ENCODE data around the gene PTGER1.

PTGER1 gene

DNA sequence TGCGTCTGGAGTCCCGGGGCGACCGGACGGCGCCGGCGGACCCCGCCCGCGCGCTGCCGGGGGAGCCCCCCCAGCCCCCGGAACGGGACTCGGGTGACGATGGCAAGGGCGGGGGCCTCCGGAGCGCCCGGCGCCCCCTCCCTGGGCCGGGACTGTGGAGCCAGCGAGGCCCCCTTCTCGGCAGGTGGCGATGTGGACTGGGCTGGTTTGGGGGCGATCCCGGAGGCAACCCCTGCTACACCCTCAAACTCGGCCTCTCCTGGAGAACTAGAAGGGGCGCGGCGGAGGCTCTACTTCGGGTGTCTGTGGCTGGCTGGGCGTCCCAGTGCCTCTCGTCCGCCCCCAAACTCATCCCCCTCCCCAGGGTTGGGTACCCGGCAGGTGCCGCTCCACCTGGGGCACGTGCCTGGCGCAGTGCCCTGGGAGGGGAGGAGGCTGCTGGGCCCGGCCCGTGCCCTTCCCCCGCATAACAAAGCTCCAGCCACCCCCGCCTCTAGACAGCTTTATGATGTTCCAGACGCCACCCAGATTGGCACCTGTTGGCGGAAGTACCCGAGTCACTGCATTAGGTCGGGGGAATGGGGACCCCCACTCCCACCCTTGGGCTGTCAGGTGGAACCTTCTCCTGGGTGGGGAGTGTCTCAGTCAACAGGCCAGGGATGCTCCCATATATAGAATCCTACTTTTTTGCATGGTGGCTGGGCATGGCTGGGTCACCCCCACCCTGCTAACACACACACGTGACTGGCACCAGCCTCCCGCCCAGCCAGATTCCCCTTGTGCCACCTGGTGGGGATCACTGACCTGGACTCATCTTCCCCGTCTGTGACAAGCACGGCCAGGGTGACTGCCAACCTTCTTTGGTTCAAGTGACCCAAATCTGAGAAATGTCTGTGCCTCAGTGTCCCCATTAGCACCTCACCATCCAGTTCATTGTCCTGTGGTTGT, 41.3 kb downstream of the PTGER1 start:
- Histone ChIP-seq H4K8ac (ENCODE audit: low read length) (peak overlapping the region; percentile 90), H3K23ac (ENCODE audit: low read length in 2 of 2) (peak overlapping the region in 1 of 2 experiments; percentile 70), H2AFZ (ENCODE audit: low read depth, low read length) (peak overlapping the region; percentile 43), H3K9me3 (ENCODE audit: control insufficient read depth, low read length) (no peaks in the 10 kb centered on the region), H2BK12ac (ENCODE audit: low read length in 2 of 2) (peak overlapping the region in 1 of 2 experiments; percentile 88), H3K4me2 (ENCODE audit: low read length, poor library complexity, severe bottlenecking) (peak overlapping the region; percentile 91), H3K27ac (ENCODE audit: low read length, poor library complexity, severe bottlenecking) (no peak overlapping the region), H3K79me1 (replicated peaks; ENCODE audit: low read length, poor library complexity, severe bottlenecking) (peaks cover 16% of the 10 kb centered on the region), H4K91ac (ENCODE audit: low read length) (peak overlapping the region; percentile 57), H2AK5ac (ENCODE audit: low read length, severe bottlenecking) (no peak overlapping the region), H2BK120ac (ENCODE audit: low read depth, low read length) (peak overlapping the region; percentile 59), H3K18ac (ENCODE audit: low read depth in 1 of 2, low read length in 2 of 2) (peak overlapping the region; percentile 75 to 91), H3K4me1 (ENCODE audit: control insufficient read depth, insufficient read depth, low read depth, low read length) (peaks cover 28% of the 10 kb centered on the region), H2BK5ac (ENCODE audit: low read depth, low read length, poor library complexity, severe bottlenecking) (no peak overlapping the region), H3K9ac (ENCODE audit: low read length) (peak overlapping the region; percentile 86), H2BK15ac (ENCODE audit: low read depth, poor library complexity, severe bottlenecking) (peak overlapping the region; percentile 85), H3K4ac (ENCODE audit: low read depth in 1 of 2, low read length in 2 of 2) (peak overlapping the region; percentile 20 to 88), H3K14ac (ENCODE audit: low read length in 2 of 2) (peak overlapping the region; percentile 27 to 89), H3K4me3 (ENCODE audit: insufficient read depth in 1 of 2, low read depth in 1 of 2, low read length in 2 of 2) (peak overlapping the region; percentile 88 to 89), H3K36me3 (ENCODE audit: control insufficient read depth in 1 of 2, insufficient read depth in 2 of 2, low read depth in 1 of 2, low read length in 2 of 2) (peaks cover under 1 to 10% of the 10 kb centered on the region in 2 experiments), H3K27me3 (ENCODE audit: control insufficient read depth in 1 of 2, insufficient read depth in 1 of 2, low read length in 2 of 2) (peaks cover 3% of the 10 kb centered on the region in 2 experiments)
- WGBS, result 17% methylated on average over 46 of the region's 52 CpGs
- no peak for DNase-seq

DNA sequence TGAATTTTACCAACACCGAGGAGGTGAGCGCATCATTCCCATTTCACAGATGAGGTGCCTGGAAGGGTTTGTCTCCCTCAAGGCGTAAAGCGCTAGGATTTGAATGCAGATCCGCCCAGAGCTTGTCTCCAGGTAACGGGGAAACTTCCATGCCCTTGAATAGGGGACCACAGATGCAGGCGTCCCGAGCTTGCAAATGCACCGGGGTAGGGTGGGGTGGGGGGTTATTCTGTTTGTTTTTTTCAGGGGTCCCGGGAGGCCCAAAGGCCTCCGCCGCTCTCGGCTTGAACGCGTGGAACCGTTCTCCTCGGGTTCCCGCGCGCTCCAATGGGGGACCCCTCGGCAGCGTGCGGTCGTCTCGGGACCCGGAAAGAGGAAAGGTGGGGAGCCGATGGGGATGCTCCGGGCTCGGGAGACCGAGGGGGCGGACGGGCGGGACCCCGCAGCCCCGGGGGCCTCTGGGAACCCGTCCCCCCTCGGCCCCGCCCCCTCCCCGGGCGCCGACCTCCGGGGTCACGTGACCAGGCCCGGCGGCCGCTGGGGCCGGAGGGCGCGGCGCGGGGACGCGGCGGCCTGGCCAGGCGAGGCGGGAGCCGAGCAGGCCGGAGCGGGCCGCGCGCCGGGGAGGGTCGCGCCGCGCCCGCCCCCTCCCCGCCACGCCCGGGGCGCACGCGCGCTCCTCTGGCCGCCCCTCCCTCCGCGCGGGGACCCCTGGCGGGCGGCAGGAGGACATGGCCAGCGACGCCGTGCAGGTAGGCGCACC, 42.2 kb downstream of the PTGER1 start, which contains the start of gene PKN1:
Gene PKN1 (plus strand): TSS at position 516 of the 763 bp plus-strand sequence. CDS start 216 bp downstream, at position 732.
- peak within 1 kb of the TSS; percentile 88 to 89 for H3K4me3 ChIP-seq (ENCODE audit: insufficient read depth in 1 of 2, low read depth in 1 of 2, low read length in 2 of 2)
- peak within 1 kb of the TSS; percentile 20 to 88 for H3K4ac ChIP-seq (ENCODE audit: low read depth in 1 of 2, low read length in 2 of 2)
- peaks cover 3 to 4% of the 10 kb centered on the region in 2 experiments for H3K27me3 ChIP-seq (ENCODE audit: control insufficient read depth in 1 of 2, insufficient read depth in 1 of 2, low read length in 2 of 2)
- H3K9ac ChIP-seq (ENCODE audit: low read length), result peak within 1 kb of the TSS; percentile 86
- H3K18ac ChIP-seq (ENCODE audit: low read depth in 1 of 2, low read length in 2 of 2), result peak within 1 kb of the TSS; percentile 75 to 91
- DNase-seq, result no peak
- peaks cover 28% of the 10 kb centered on the region for H3K4me1 ChIP-seq (ENCODE audit: control insufficient read depth, insufficient read depth, low read depth, low read length)
- H2BK15ac ChIP-seq (ENCODE audit: low read depth, poor library complexity, severe bottlenecking), result peak within 1 kb of the TSS; percentile 85
- H3K27ac ChIP-seq (ENCODE audit: low read length, poor library complexity, severe bottlenecking), result no peak within 1 kb of the TSS
- peak within 1 kb of the TSS; percentile 59 for H2BK120ac ChIP-seq (ENCODE audit: low read depth, low read length)
- H2BK12ac ChIP-seq (ENCODE audit: low read length in 2 of 2), result peak within 1 kb of the TSS in 1 of 2 experiments; percentile 88
- H3K4me2 ChIP-seq (ENCODE audit: low read length, poor library complexity, severe bottlenecking), result peak within 1 kb of the TSS; percentile 91
- no peak within 1 kb of the TSS for H2BK5ac ChIP-seq (ENCODE audit: low read depth, low read length, poor library complexity, severe bottlenecking)
- peak within 1 kb of the TSS; percentile 57 for H4K91ac ChIP-seq (ENCODE audit: low read length)
- peak within 1 kb of the TSS; percentile 92 for H4K8ac ChIP-seq (ENCODE audit: low read length)
- peak within 1 kb of the TSS; percentile 27 to 89 for H3K14ac ChIP-seq (ENCODE audit: low read length in 2 of 2)
- H3K23ac ChIP-seq (ENCODE audit: low read length in 2 of 2), result peak within 1 kb of the TSS in 1 of 2 experiments; percentile 70
- H2AFZ ChIP-seq (ENCODE audit: low read depth, low read length), result peak within 1 kb of the TSS; percentile 43
- WGBS, result 30% methylated on average over 9 of the region's 85 CpGs
- H3K9me3 ChIP-seq (ENCODE audit: control insufficient read depth, low read length), result no peaks in the 10 kb centered on the region
- H2AK5ac ChIP-seq (ENCODE audit: low read length, severe bottlenecking), result no peak within 1 kb of the TSS
- H3K79me1 ChIP-seq (replicated peaks; ENCODE audit: low read length, poor library complexity, severe bottlenecking), result peaks cover 14% of the 10 kb centered on the region
- peaks cover 0 to 10% of the 10 kb centered on the region in 2 experiments for H3K36me3 ChIP-seq (ENCODE audit: control insufficient read depth in 1 of 2, insufficient read depth in 2 of 2, low read depth in 1 of 2, low read length in 2 of 2)

- H3K23ac ChIP-seq (ENCODE audit: low read length in 2 of 2), result no peak overlapping the region
- no peak overlapping the region for H3K4me2 ChIP-seq (ENCODE audit: low read length, poor library complexity, severe bottlenecking)
- no peak overlapping the region for H2AK5ac ChIP-seq (ENCODE audit: low read length, severe bottlenecking)
- H2BK15ac ChIP-seq (ENCODE audit: low read depth, poor library complexity, severe bottlenecking), result no peak overlapping the region
- H3K4ac ChIP-seq (ENCODE audit: low read depth in 1 of 2, low read length in 2 of 2), result no peak overlapping the region
- H3K27ac ChIP-seq (ENCODE audit: low read length, poor library complexity, severe bottlenecking), result no peak overlapping the region
- H3K4me1 ChIP-seq (ENCODE audit: control insufficient read depth, insufficient read depth, low read depth, low read length), result peaks cover 22% of the 10 kb centered on the region
- H3K14ac ChIP-seq (ENCODE audit: low read length in 2 of 2), result no peak overlapping the region
- no peak overlapping the region for H2BK5ac ChIP-seq (ENCODE audit: low read depth, low read length, poor library complexity, severe bottlenecking)
- no peak overlapping the region for H4K91ac ChIP-seq (ENCODE audit: low read length)
- H4K8ac ChIP-seq (ENCODE audit: low read length), result no peak overlapping the region
- no peaks in the 10 kb centered on the region for H3K36me3 ChIP-seq (ENCODE audit: control insufficient read depth in 1 of 2, insufficient read depth in 2 of 2, low read depth in 1 of 2, low read length in 2 of 2)
- H3K79me1 ChIP-seq (replicated peaks; ENCODE audit: low read length, poor library complexity, severe bottlenecking), result peaks cover 7% of the 10 kb centered on the region
- 85% methylated on average over 3 of the region's 3 CpGs for WGBS
- H2AFZ ChIP-seq (ENCODE audit: low read depth, low read length), result no peak overlapping the region
- no peak overlapping the region for H2BK120ac ChIP-seq (ENCODE audit: low read depth, low read length)
- H3K4me3 ChIP-seq (ENCODE audit: insufficient read depth in 1 of 2, low read depth in 1 of 2, low read length in 2 of 2), result no peak overlapping the region
- no peak overlapping the region for H3K9ac ChIP-seq (ENCODE audit: low read length)
- no peaks in the 10 kb centered on the region for H3K9me3 ChIP-seq (ENCODE audit: control insufficient read depth, low read length)
- no peak for DNase-seq
- H3K18ac ChIP-seq (ENCODE audit: low read depth in 1 of 2, low read length in 2 of 2), result no peak overlapping the region
- peaks cover 3 to 4% of the 10 kb centered on the region in 2 experiments for H3K27me3 ChIP-seq (ENCODE audit: control insufficient read depth in 1 of 2, insufficient read depth in 1 of 2, low read length in 2 of 2)
- H2BK12ac ChIP-seq (ENCODE audit: low read length in 2 of 2), result no peak overlapping the region
Observed at GRCh38 chr19:14430712-14431111, 44.4 kb downstream of the PTGER1 start.

All from mesenchymal stem cell (in vitro differentiated cells and primary cell).